Calu3 (cell line): ENCODE measurements around the gene NSFL1C. TPM values are rescaled to one million over a fixed set of nuclear protein-coding genes. Genes with fewer than 3 reads are reported as not detected.

Experiments used
- BruUV-seq: library from RNA; stranded (reverse); fragments of 400-500 nt; replicated peaks from 2 replicates; lab custom pipeline; 2021; lab: Mats Ljungman, UMichigan
- CTCF ChIA-PET: fragments of 300-600 bp; sonication (Branson Sonifier 250); formaldehyde crosslinking; loops from one replicate; lab custom pipeline; 2022; ENCODE audit warnings: antibody characterized with exemption; lab: Charles Lee
- DNase-seq: peaks from one replicate; pipeline ENCODE4 v3.0.0; 2022
- H3K27ac Mint-ChIP-seq: one replicate; pipeline ENCODE4 v1.8.0; 2022; ENCODE audit warnings: mixed read lengths; ENCODE audit not compliant: unreplicated experiment
- H3K27me3 Mint-ChIP-seq: one replicate; pipeline ENCODE4 v1.8.0; 2022; ENCODE audit warnings: mixed read lengths; ENCODE audit not compliant: unreplicated experiment
- H3K36me3 Mint-ChIP-seq: one replicate; pipeline ENCODE4 v1.8.0; 2022; ENCODE audit warnings: mild to moderate bottlenecking, moderate library complexity, mixed read lengths; ENCODE audit not compliant: insufficient read depth, unreplicated experiment
- H3K4me1 Mint-ChIP-seq: one replicate; pipeline ENCODE4 v1.8.0; 2022; ENCODE audit warnings: mild to moderate bottlenecking, low read depth, mixed read lengths; ENCODE audit not compliant: unreplicated experiment
- H3K4me3 Mint-ChIP-seq: one replicate; pipeline ENCODE4 v1.8.0; 2022; ENCODE audit warnings: mild to moderate bottlenecking, low read depth, moderate library complexity, mixed read lengths; ENCODE audit not compliant: unreplicated experiment
- H3K9me3 Mint-ChIP-seq: one replicate; pipeline ENCODE4 v1.8.0; 2022; ENCODE audit warnings: low read depth, mixed read lengths; ENCODE audit not compliant: unreplicated experiment
- intact Hi-C: fragments of 100-400 bp; cut with micrococcal nuclease; formaldehyde crosslinking; loops from one replicate; pipeline ENCODE4 v1.10.0; 2022; ENCODE audit not compliant: unreplicated experiment
- total RNA-seq: library from RNA; stranded (reverse); gene quantifications from 2 replicates; pipeline ENCODE4 v1.2.3, GENCODE V29; 2022
- TF ChIP-seq, protein P1 (sequence below): fragments of 200-600 bp; IDR thresholded peaks from one replicate; pipeline ENCODE4 v1.8.0; 2022; ENCODE audit warnings: antibody characterized with exemption; ENCODE audit not compliant: unreplicated experiment

NSFL1C gene
- total RNA-seq, 1 experiment from 2014 or later: 81.0 TPM

DNA sequence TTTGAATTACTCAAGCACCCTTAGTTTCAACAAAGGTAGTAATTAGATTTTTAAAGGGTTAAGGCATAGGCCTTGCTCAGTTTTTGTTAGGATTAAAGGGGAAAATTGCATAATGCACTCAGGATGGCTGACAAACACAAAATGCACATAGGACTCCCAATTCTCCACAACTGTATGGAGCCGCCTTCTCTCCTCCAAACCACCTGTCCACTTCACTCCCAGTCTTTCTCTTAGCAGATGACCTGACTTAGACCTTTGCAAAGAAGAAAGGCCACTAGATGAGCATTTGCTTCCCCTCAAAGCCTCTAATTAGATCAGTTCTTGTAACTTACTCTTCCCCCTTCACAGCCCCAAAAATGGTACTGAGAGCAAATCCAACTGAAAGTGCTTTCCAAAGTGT lies 20.1 kb downstream of the NSFL1C start:
- DNase-seq: no peak
- H3K27me3 Mint-ChIP-seq: no peaks in the 10 kb centered on the region
- H3K36me3 Mint-ChIP-seq: peaks cover 29% of the 10 kb centered on the region
- H3K4me3 Mint-ChIP-seq: no peak overlapping the region
- no peaks in the 10 kb centered on the region for H3K4me1 Mint-ChIP-seq
- H3K9me3 Mint-ChIP-seq: no peaks in the 10 kb centered on the region
- no peak overlapping the region for H3K27ac Mint-ChIP-seq
- no TSS peak for BruUV-seq
- CTCF ChIA-PET: interaction anchor here (0.8 kb wide), 1 partner anchor 57 kb away, joined by 3 read pairs; no protein-coding TSS in a partner anchor
- intact Hi-C loops: no loop called here
- TF ChIP-seq, protein P1, sequence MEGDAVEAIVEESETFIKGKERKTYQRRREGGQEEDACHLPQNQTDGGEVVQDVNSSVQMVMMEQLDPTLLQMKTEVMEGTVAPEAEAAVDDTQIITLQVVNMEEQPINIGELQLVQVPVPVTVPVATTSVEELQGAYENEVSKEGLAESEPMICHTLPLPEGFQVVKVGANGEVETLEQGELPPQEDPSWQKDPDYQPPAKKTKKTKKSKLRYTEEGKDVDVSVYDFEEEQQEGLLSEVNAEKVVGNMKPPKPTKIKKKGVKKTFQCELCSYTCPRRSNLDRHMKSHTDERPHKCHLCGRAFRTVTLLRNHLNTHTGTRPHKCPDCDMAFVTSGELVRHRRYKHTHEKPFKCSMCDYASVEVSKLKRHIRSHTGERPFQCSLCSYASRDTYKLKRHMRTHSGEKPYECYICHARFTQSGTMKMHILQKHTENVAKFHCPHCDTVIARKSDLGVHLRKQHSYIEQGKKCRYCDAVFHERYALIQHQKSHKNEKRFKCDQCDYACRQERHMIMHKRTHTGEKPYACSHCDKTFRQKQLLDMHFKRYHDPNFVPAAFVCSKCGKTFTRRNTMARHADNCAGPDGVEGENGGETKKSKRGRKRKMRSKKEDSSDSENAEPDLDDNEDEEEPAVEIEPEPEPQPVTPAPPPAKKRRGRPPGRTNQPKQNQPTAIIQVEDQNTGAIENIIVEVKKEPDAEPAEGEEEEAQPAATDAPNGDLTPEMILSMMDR: no peak

DNA sequence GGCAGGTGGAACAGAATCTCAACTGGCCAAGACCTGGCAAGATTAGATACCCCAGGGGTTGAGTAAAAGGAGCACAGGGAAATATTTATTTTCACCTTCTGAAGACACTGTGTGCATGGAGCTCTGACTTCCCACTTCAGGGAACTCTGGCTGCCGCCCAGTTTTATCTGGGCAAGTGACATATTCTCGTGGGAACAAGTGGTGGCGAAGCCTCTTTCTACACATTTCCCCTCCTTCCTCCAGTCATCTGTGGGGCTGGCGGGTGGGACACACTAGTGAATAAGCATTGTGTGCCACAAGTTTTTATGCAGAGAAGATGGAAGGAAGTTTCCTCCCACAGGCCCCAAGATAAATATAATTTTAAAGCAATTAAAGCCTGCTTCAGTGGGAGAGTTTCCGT lies 23.6 kb downstream of the NSFL1C start:
- BruUV-seq: no TSS peak
- intact Hi-C loops: no loop called here
- H3K36me3 Mint-ChIP-seq: peaks cover 25% of the 10 kb centered on the region

DNA sequence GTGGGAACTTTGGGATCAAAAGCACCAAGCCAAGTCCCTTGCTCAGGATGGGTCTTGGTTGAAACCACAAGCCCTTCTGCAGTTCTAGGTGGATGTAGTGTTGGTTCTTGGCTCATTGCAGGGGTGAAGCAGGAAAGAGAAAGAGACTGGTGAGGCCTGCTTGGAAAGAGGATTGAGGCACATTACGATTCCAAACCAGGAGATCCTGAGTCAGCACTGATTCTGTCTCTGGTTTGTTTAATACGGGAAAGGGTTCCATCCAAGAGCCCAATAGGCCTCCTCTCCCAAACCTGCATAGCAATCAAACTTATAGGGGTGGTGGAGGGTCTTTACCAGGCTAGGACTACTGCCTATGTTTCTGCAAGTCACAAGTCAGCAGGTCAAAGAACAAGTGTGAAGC lies 24.3 kb downstream of the NSFL1C start:
- Mint-ChIP-seq H3K4me1 (no peaks in the 10 kb centered on the region), H3K4me3 (no peak overlapping the region), H3K27ac (no peak overlapping the region), H3K9me3 (no peaks in the 10 kb centered on the region), H3K36me3 (peaks cover 25% of the 10 kb centered on the region), H3K27me3 (no peaks in the 10 kb centered on the region)
- DNase-seq: no peak
- no TSS peak for BruUV-seq
- intact Hi-C loops: no loop called here
- CTCF ChIA-PET: no interaction called here
- TF ChIP-seq, protein P1: no peak

More for the DNA sequence above, 23.6 kb downstream of the NSFL1C start:
- Mint-ChIP-seq H3K9me3 (no peaks in the 10 kb centered on the region), H3K4me3 (no peak overlapping the region), H3K27ac (no peak overlapping the region), H3K27me3 (no peaks in the 10 kb centered on the region), H3K4me1 (no peaks in the 10 kb centered on the region)
- TF ChIP-seq, protein P1: no peak
- CTCF ChIA-PET: no interaction called here
- DNase-seq: no peak

DNA sequence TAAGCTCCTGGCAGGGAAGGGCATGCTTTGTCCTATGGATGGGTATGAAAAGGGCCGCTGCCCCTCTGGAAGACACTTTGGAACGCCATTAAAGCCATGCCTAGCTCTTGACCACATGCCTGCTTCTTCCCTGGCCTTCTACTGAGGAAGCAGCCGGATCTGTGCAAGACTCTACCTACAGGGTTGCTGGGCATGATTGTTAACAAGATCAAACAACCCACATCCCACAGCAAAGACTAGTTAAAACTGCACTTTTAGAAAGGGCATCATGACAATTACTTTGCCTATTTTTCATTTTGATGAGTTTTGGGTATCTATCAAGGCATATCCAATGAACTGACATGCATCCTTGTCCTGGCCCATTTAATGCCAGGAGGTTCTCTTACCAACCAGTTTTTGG lies 25.5 kb downstream of the NSFL1C start:
- H3K36me3 Mint-ChIP-seq: peaks cover 25% of the 10 kb centered on the region
- no peak overlapping the region for H3K27ac Mint-ChIP-seq
- CTCF ChIA-PET: interaction anchor here (1.1 kb wide), 1 partner anchor 63 kb away, joined by 4 read pairs; no protein-coding TSS in a partner anchor
- intact Hi-C loops: no loop called here
- H3K4me1 Mint-ChIP-seq: no peaks in the 10 kb centered on the region
- H3K4me3 Mint-ChIP-seq: no peak overlapping the region
- H3K27me3 Mint-ChIP-seq: no peaks in the 10 kb centered on the region
- no peak for DNase-seq
- BruUV-seq: no TSS peak
- TF ChIP-seq, protein P1: no peak
- no peaks in the 10 kb centered on the region for H3K9me3 Mint-ChIP-seq
